ENCODE measurements around the gene IFIT1B. TPM values are rescaled to one million over a fixed set of nuclear protein-coding genes. Genes with fewer than 3 reads are reported as not detected.

The IFIT1B gene
- total RNA-seq, 1 experiment from 2014 or later: not detected

DNA sequence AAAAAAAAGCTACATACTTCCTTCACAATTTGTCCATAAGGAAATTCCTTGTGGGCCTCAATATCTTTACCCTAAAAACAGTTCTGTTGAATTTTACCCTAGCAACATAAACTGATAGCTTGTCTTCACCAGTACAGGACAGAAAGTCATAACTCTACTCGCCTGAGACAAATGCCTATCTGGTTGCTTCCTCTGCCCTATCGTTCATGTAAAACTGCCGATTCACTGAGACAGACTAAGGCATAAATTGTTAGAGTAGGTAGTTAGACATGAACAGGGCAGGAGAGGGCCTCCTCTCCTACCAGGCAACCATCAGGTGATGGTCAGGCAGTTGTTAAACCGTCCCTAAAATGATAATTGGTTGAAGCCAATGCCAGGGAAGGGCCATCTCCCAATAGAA, 25.1 kb upstream of the IFIT1B start (continued):
- TF ChIP-seq ZNF425 (CRISPR knock-in tag; conservative IDR thresholded peaks at IDR 0.05) (no peak), ZNF423 (CRISPR knock-in tag; IDR thresholded peaks at IDR 0.05) (no peak), AR (CRISPR knock-in tag; IDR thresholded peaks at IDR 0.05) (no peak), TCF7 (CRISPR knock-in tag; IDR thresholded peaks at IDR 0.05; ENCODE audit: low read depth) (no peak), ESRRA (CRISPR knock-in tag; IDR thresholded peaks at IDR 0.05; ENCODE audit: borderline replicate concordance) (no peak)
- TF ChIP-seq, protein P1, sequence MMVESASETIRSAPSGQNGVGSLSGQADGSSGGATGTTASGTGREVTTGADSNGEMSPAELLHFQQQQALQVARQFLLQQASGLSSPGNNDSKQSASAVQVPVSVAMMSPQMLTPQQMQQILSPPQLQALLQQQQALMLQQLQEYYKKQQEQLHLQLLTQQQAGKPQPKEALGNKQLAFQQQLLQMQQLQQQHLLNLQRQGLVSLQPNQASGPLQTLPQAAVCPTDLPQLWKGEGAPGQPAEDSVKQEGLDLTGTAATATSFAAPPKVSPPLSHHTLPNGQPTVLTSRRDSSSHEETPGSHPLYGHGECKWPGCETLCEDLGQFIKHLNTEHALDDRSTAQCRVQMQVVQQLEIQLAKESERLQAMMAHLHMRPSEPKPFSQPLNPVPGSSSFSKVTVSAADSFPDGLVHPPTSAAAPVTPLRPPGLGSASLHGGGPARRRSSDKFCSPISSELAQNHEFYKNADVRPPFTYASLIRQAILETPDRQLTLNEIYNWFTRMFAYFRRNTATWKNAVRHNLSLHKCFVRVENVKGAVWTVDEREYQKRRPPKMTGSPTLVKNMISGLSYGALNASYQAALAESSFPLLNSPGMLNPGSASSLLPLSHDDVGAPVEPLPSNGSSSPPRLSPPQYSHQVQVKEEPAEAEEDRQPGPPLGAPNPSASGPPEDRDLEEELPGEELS (CRISPR knock-in tag; IDR thresholded peaks at IDR 0.05): no peak

- Mint-ChIP-seq H3K36me3 (peaks cover 8% of the 10 kb centered on the region), H3K9me3 (peaks cover 17% of the 10 kb centered on the region), H3K27me3 (ENCODE audit: low read depth) (no peaks in the 10 kb centered on the region), H3K27ac (no peak overlapping the region), H3K4me3 (no peak overlapping the region), H3K4me1 (peaks cover 35% of the 10 kb centered on the region)
- ATAC-seq (no peak), DNase-seq (ENCODE audit: low spot score) (no peak)
- ChIA-PET CTCF (interaction anchor here (1.2 kb wide), 1 partner anchor 14 kb away, joined by 7 read pairs; no protein-coding TSS in a partner anchor), POLR2A (no interaction called here)
- TF ChIP-seq ZNF219 (CRISPR knock-in tag; IDR thresholded peaks at IDR 0.05; ENCODE audit: borderline replicate concordance): no peak
- TF ChIP-seq RORB (CRISPR knock-in tag; IDR thresholded peaks at IDR 0.05): no peak
- TF ChIP-seq ATF1 (CRISPR knock-in tag; IDR thresholded peaks at IDR 0.05): no peak
- TF ChIP-seq ZNF263 (CRISPR knock-in tag; IDR thresholded peaks at IDR 0.05; ENCODE audit: low read depth): no peak
- TF ChIP-seq AR (CRISPR knock-in tag; IDR thresholded peaks at IDR 0.05): no peak
- no peak for TF ChIP-seq CBFB (CRISPR knock-in tag; IDR thresholded peaks at IDR 0.05; ENCODE audit: low read depth)
- no peak for TF ChIP-seq NR3C1 (CRISPR knock-in tag; conservative IDR thresholded peaks at IDR 0.05; ENCODE audit: low read depth)
- TF ChIP-seq TP53 (CRISPR knock-in tag; IDR thresholded peaks at IDR 0.05): no peak
- no peak for TF ChIP-seq ZNF425 (CRISPR knock-in tag; conservative IDR thresholded peaks at IDR 0.05)
- no peak for TF ChIP-seq ESRRA (CRISPR knock-in tag; IDR thresholded peaks at IDR 0.05; ENCODE audit: borderline replicate concordance)
- no peak for TF ChIP-seq ZBTB43 (CRISPR knock-in tag; IDR thresholded peaks at IDR 0.05)
- no peak for TF ChIP-seq OVOL2 (CRISPR knock-in tag; IDR thresholded peaks at IDR 0.05; ENCODE audit: borderline replicate concordance)
- no peak for TF ChIP-seq NR1H2 (CRISPR knock-in tag; IDR thresholded peaks at IDR 0.05)
- TF ChIP-seq SOX15 (CRISPR knock-in tag; IDR thresholded peaks at IDR 0.05): no peak
Observed at GRCh38 chr10:89355394-89355931, 22.4 kb upstream of the IFIT1B start.

Measured in WTC11 (cell line).